ENCODE data around the gene MAD2L2. TPM values are rescaled to one million over a fixed set of nuclear protein-coding genes. Genes with fewer than 3 reads are reported as not detected.

The MAD2L2 gene
- 49.1 TPM for polyA plus RNA-seq

- Mint-ChIP-seq H3K27me3 (no peaks in the 10 kb centered on the region), H3K27ac (peak within 1 kb of the TSS; percentile 67 to 92 (median 78)), H3K36me3 (no peaks in the 10 kb centered on the region), H3K9me3 (no peaks in the 10 kb centered on the region), H3K4me1 (peaks cover 5 to 13% (median 8%) of the 10 kb centered on the region in 3 donors), H3K4me3 (peak within 1 kb of the TSS; percentile 95 to 100 (median 96))
These were observed at the start of gene MAD2L2 for GRCh38 chr1:11681071-11681771. MAD2L2 (minus strand) TSS chr1:11681148; CDS start chr1:11680601, 547 bp downstream.

GRCh38 chr1:11730429-11730891, 49.5 kb upstream of the MAD2L2 start:
- Mint-ChIP-seq H3K27ac (peak overlapping the region; percentile 44 to 87 (median 76)), H3K27me3 (no peaks in the 10 kb centered on the region), H3K36me3 (no peaks in the 10 kb centered on the region), H3K4me1 (peaks cover 14 to 26% (median 25%) of the 10 kb centered on the region in 3 donors), H3K9me3 (no peaks in the 10 kb centered on the region), H3K4me3 (peak overlapping the region; percentile 64 to 93 (median 84))

GRCh38 chr1:11729498-11730428, 48.8 kb upstream of the MAD2L2 start:
- no peaks in the 10 kb centered on the region for H3K36me3 Mint-ChIP-seq
- H3K27ac Mint-ChIP-seq: peak overlapping the region in 2 of 3 donors; percentile 44 to 76
- no peaks in the 10 kb centered on the region for H3K9me3 Mint-ChIP-seq
- peaks cover 17 to 25% (median 25%) of the 10 kb centered on the region in 3 donors for H3K4me1 Mint-ChIP-seq
- no peaks in the 10 kb centered on the region for H3K27me3 Mint-ChIP-seq
- H3K4me3 Mint-ChIP-seq: peak overlapping the region; percentile 64 to 93 (median 84)

GRCh38 chr1:11729155-11729497, 48.2 kb upstream of the MAD2L2 start:
- Mint-ChIP-seq H3K4me1 (peaks cover 17 to 25% (median 23%) of the 10 kb centered on the region in 3 donors), H3K27ac (no peak overlapping the region), H3K4me3 (peak overlapping the region in 1 of 4 donors; percentile 65), H3K9me3 (no peaks in the 10 kb centered on the region), H3K27me3 (no peaks in the 10 kb centered on the region), H3K36me3 (no peaks in the 10 kb centered on the region)

GRCh38 chr1:11728126-11728806, 47.3 kb upstream of the MAD2L2 start:
- no peaks in the 10 kb centered on the region for H3K27me3 Mint-ChIP-seq
- H3K9me3 Mint-ChIP-seq: no peaks in the 10 kb centered on the region
- peaks cover 17 to 25% (median 23%) of the 10 kb centered on the region in 3 donors for H3K4me1 Mint-ChIP-seq
- H3K4me3 Mint-ChIP-seq: no peak overlapping the region
- H3K27ac Mint-ChIP-seq: no peak overlapping the region
- H3K36me3 Mint-ChIP-seq: no peaks in the 10 kb centered on the region

GRCh38 chr1:11727119-11727518, 46.2 kb upstream of the MAD2L2 start:
- no peaks in the 10 kb centered on the region for H3K9me3 Mint-ChIP-seq
- peak overlapping the region in 1 of 4 donors; percentile 65 for H3K4me3 Mint-ChIP-seq
- H3K27me3 Mint-ChIP-seq: no peaks in the 10 kb centered on the region
- no peak overlapping the region for H3K27ac Mint-ChIP-seq
- no peaks in the 10 kb centered on the region for H3K36me3 Mint-ChIP-seq
- H3K4me1 Mint-ChIP-seq: peaks cover 16 to 25% (median 23%) of the 10 kb centered on the region in 3 donors

- Mint-ChIP-seq H3K9me3 (no peaks in the 10 kb centered on the region), H3K4me3 (peak overlapping the region in 2 of 4 donors; percentile 26 to 68), H3K27ac (no peak overlapping the region)
These were observed 44.7 kb upstream of the MAD2L2 start for GRCh38 chr1:11725616-11726015.

GRCh38 chr1:11722538-11722937, 41.6 kb upstream of the MAD2L2 start:
- H3K27ac Mint-ChIP-seq: no peak overlapping the region
- no peaks in the 10 kb centered on the region for H3K27me3 Mint-ChIP-seq
- no peaks in the 10 kb centered on the region for H3K36me3 Mint-ChIP-seq

More at GRCh38 chr1:11725616-11726015, 44.7 kb upstream of the MAD2L2 start:
- no peaks in the 10 kb centered on the region for H3K36me3 Mint-ChIP-seq
- H3K27me3 Mint-ChIP-seq: no peaks in the 10 kb centered on the region
- peaks cover 12 to 17% (median 15%) of the 10 kb centered on the region in 3 donors for H3K4me1 Mint-ChIP-seq

GRCh38 chr1:11721311-11721710, 40.4 kb upstream of the MAD2L2 start:
- H3K9me3 Mint-ChIP-seq: no peaks in the 10 kb centered on the region
- no peak overlapping the region for H3K27ac Mint-ChIP-seq
- peaks cover 9 to 17% (median 11%) of the 10 kb centered on the region in 3 donors for H3K4me1 Mint-ChIP-seq
- no peaks in the 10 kb centered on the region for H3K36me3 Mint-ChIP-seq
- no peaks in the 10 kb centered on the region for H3K27me3 Mint-ChIP-seq
- H3K4me3 Mint-ChIP-seq: peak overlapping the region in 1 of 4 donors; percentile 12

More at GRCh38 chr1:11722538-11722937, 41.6 kb upstream of the MAD2L2 start:
- H3K4me3 Mint-ChIP-seq: no peak overlapping the region
- H3K9me3 Mint-ChIP-seq: no peaks in the 10 kb centered on the region
- peaks cover 9 to 17% (median 11%) of the 10 kb centered on the region in 3 donors for H3K4me1 Mint-ChIP-seq

GRCh38 chr1:11720525-11720924, 39.6 kb upstream of the MAD2L2 start:
- H3K4me3 Mint-ChIP-seq: peak overlapping the region in 1 of 4 donors; percentile 12
- H3K27ac Mint-ChIP-seq: no peak overlapping the region
- H3K9me3 Mint-ChIP-seq: no peaks in the 10 kb centered on the region
- no peaks in the 10 kb centered on the region for H3K27me3 Mint-ChIP-seq
- H3K4me1 Mint-ChIP-seq: peaks cover 7 to 14% (median 9%) of the 10 kb centered on the region in 3 donors
- no peaks in the 10 kb centered on the region for H3K36me3 Mint-ChIP-seq

GRCh38 chr1:11720033-11720376, 39.1 kb upstream of the MAD2L2 start:
- H3K27ac Mint-ChIP-seq: peak overlapping the region; percentile 48 to 94 (median 81)
- no peaks in the 10 kb centered on the region for H3K9me3 Mint-ChIP-seq
- no peaks in the 10 kb centered on the region for H3K36me3 Mint-ChIP-seq
- H3K4me1 Mint-ChIP-seq: peaks cover 6 to 11% (median 7%) of the 10 kb centered on the region in 3 donors
- H3K4me3 Mint-ChIP-seq: peak overlapping the region in 3 of 4 donors; percentile 89 to 94 (median 93)
- no peaks in the 10 kb centered on the region for H3K27me3 Mint-ChIP-seq

GRCh38 chr1:11719313-11720032, 38.5 kb upstream of the MAD2L2 start:
- Mint-ChIP-seq H3K27me3 (no peaks in the 10 kb centered on the region), H3K4me3 (peak overlapping the region; percentile 86 to 94 (median 91)), H3K4me1 (peaks cover 6 to 11% (median 7%) of the 10 kb centered on the region in 3 donors), H3K9me3 (no peaks in the 10 kb centered on the region), H3K27ac (peak overlapping the region; percentile 48 to 94 (median 81)), H3K36me3 (no peaks in the 10 kb centered on the region)

GRCh38 chr1:11714831-11715575, 34.1 kb upstream of the MAD2L2 start:
- no peaks in the 10 kb centered on the region for H3K27me3 Mint-ChIP-seq
- H3K4me1 Mint-ChIP-seq: peaks cover 6 to 10% (median 7%) of the 10 kb centered on the region in 3 donors
- peak overlapping the region in 1 of 3 donors; percentile 10 for H3K27ac Mint-ChIP-seq
- H3K9me3 Mint-ChIP-seq: no peaks in the 10 kb centered on the region
- no peaks in the 10 kb centered on the region for H3K36me3 Mint-ChIP-seq
- no peak overlapping the region for H3K4me3 Mint-ChIP-seq

Data from IgD-negative memory B cell (primary cell).